MCF 10A (cell line): ENCODE data around the gene GIGYF1. TPM values are rescaled to one million over a fixed set of nuclear protein-coding genes. Genes with fewer than 3 reads are reported as not detected.

ENCODE experiments used
- Bru-seq: library from RNA; stranded (reverse); fragments of 400-500 nt; gene quantifications from one replicate; lab custom pipeline; 2021; lab: Mats Ljungman, UMichigan
- BruChase-seq, 2 experiments: library from RNA; stranded (reverse); fragments of 400-500 nt; gene quantifications; one replicate each; lab custom pipeline; 2021; lab: Mats Ljungman, UMichigan
- BruUV-seq: library from RNA; stranded (reverse); fragments of 400-500 nt; replicated peaks from 2 replicates; lab custom pipeline; 2021; lab: Mats Ljungman, UMichigan
- CTCF ChIA-PET: fragments of 300-600 bp; sonication (Branson Sonifier 250); formaldehyde crosslinking; extraction: SDS; loops from one replicate; lab custom pipeline; 2021; ENCODE audit warnings: antibody characterized with exemption, inconsistent platforms; lab: Yijun Ruan, JAX
- POLR2A ChIA-PET: fragments of 300-600, 350-650 bp; sonication (Branson Sonifier 250); formaldehyde crosslinking; extraction: SDS; loops from one replicate; lab custom pipeline; 2020; ENCODE audit warnings: antibody characterized with exemption, inconsistent platforms; lab: Yijun Ruan, JAX
- DNase-seq: peaks from one replicate; pipeline ENCODE4 v3.0.0-alpha.2; 2018; ENCODE audit not compliant: unreplicated experiment
- H3K27ac Mint-ChIP-seq: one replicate; pipeline ENCODE4 v1.8.0; 2022; ENCODE audit warnings: mild to moderate bottlenecking, low read depth, mixed read lengths; ENCODE audit not compliant: unreplicated experiment
- H3K27me3 Mint-ChIP-seq: one replicate; pipeline ENCODE4 v1.8.0; 2022; ENCODE audit warnings: mixed read lengths; ENCODE audit not compliant: insufficient read depth, unreplicated experiment
- H3K36me3 Mint-ChIP-seq: one replicate; pipeline ENCODE4 v1.8.0; 2022; ENCODE audit warnings: mild to moderate bottlenecking, moderate library complexity, mixed read lengths; ENCODE audit not compliant: insufficient read depth, unreplicated experiment
- H3K4me1 Mint-ChIP-seq: one replicate; pipeline ENCODE4 v1.8.0; 2022; ENCODE audit warnings: mixed read lengths; ENCODE audit not compliant: insufficient read depth, unreplicated experiment
- H3K4me3 Mint-ChIP-seq: one replicate; pipeline ENCODE4 v1.8.0; 2022; ENCODE audit warnings: mild to moderate bottlenecking, moderate library complexity, mixed read lengths; ENCODE audit not compliant: unreplicated experiment
- H3K9me3 Mint-ChIP-seq: one replicate; pipeline ENCODE4 v1.8.0; 2022; ENCODE audit warnings: mixed read lengths; ENCODE audit not compliant: unreplicated experiment
- CTCF ChIP-seq: fragments of 200-600 bp; IDR thresholded peaks from one replicate; pipeline ENCODE4 v1.8.0; 2022; ENCODE audit warnings: antibody characterized with exemption, mild to moderate bottlenecking; ENCODE audit not compliant: unreplicated experiment
- intact Hi-C: fragments of 100-400 bp; cut with micrococcal nuclease; formaldehyde crosslinking; loops from 2 replicates; pipeline ENCODE4 v1.14.1; 2022
- long read RNA-seq: library from polyadenylated mRNA; stranded (forward); transcript quantifications from one replicate; pipeline ENCODE4 v2.0.0, GENCODE V29; 2022
- total RNA-seq: library from RNA; stranded (reverse); gene quantifications from 2 replicates; pipeline ENCODE4 v1.2.3, GENCODE V29; 2022

Gene GIGYF1
- total RNA-seq (37.6 and 40.1 TPM in 2 replicates), Bru-seq, nascent RNA (percentile 68 among the genes with signal in this experiment), BruChase-seq, experiment 1, labeled RNA remaining after a 6-hour chase (percentile 84 among the genes with signal in this experiment), BruChase-seq, experiment 2, labeled RNA remaining after a 2-hour chase (percentile 85 among the genes with signal in this experiment)
- long read RNA-seq, partial matches to known transcripts, result 5 of 12 reads
- long read RNA-seq, other reads (novel, unspliced or antisense), result 7 of 12 reads

DNA sequence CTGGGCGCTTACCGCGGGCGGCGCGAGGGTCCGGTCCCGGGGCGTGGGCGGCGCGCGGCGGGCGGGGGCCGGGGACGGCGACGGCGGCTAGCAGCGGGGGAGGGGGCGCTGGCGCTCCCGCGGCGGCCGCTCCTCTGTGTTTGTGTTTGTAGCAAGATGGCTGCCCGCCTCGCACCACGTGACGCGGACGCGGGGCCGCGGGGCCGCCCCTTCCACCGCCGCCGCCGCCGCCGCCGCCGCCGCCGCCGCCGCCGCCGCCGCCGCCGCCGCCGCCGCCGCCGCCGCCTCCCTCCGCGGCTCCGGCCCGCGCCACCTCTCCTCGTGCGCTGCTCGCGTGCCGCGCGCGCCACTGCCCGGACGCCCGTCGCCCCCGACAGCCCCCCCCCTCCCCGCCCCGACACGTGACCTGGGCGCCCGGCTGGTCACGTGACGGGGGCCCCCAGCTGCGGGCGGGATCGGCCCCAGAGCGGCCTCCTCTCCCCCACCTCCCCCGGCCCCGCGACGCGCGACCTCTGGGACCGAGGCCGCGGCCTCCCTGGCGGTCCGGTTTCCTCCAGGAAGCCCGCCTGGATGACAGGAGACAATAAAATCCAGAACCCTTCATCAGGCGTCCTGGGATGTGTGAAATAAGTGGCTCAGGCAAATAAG, at the start of gene GIGYF1:
TSS of gene GIGYF1 (minus strand) at position 153 of the 648 bp plus-strand sequence. CDS start 6,012 bp downstream, outside the sequence.
- intact Hi-C loops, result loop anchor here (5.0 kb wide), 2 partner anchors 92 to 227 kb away; partner anchors contain the start of gene PCOLCE
- H3K4me3 Mint-ChIP-seq, result peak within 1 kb of the TSS; percentile 93
- CTCF ChIA-PET, result interaction anchor here (0.7 to 7.2 kb wide), 3 partner anchors 11 to 133 kb away, joined by 3 to 94 read pairs (median 3); partner anchors contain the start of genes EPHB4 and POP7
- H3K4me1 Mint-ChIP-seq, result peaks cover 19% of the 10 kb centered on the region
- POLR2A ChIA-PET, result interaction anchor here (0.5 to 7.6 kb wide), 7 partner anchors 12 to 727 kb away, joined by 3 to 57 read pairs (median 24); partner anchors contain the start of genes FBXO24, GNB2, LRCH4 and POP7
- peak; percentile 47 for DNase-seq
- H3K36me3 Mint-ChIP-seq, result peaks cover 15% of the 10 kb centered on the region
- BruUV-seq, result no TSS peak
- TF ChIP-seq CTCF, result no peak
- H3K9me3 Mint-ChIP-seq, result no peaks in the 10 kb centered on the region
- H3K27ac Mint-ChIP-seq, result peak within 1 kb of the TSS; percentile 92
- H3K27me3 Mint-ChIP-seq, result no peaks in the 10 kb centered on the region

GRCh38 chr7:100739934-100740333, 45.9 kb upstream of the GIGYF1 start:
- no TSS peak for BruUV-seq
- H3K27ac Mint-ChIP-seq, result no peak overlapping the region
- CTCF ChIA-PET, result interaction anchor here (0.6 kb wide), 1 partner anchor 642 kb away, joined by 3 read pairs; no protein-coding TSS in a partner anchor

DNA sequence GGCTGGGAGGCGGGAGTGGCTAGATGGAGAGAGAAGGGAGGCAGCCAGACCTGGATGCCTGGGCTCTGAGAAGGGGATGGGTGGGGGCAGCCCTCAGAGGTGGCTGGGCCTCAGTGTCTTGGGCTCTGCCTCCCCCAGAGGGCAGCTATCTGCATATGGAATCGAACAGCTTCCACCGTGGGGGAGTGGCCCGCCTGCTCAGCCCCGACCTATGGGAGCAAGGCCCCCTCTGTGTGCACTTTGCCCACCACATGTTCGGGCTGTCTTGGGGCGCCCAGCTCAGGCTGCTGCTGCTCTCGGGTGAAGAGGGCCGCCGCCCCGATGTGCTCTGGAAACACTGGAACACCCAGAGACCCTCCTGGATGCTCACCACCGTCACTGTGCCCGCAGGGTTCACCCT, 42.6 kb upstream of the GIGYF1 start:
- peaks cover 5% of the 10 kb centered on the region for H3K4me1 Mint-ChIP-seq
- POLR2A ChIA-PET, result no interaction called here
- no TSS peak for BruUV-seq
- CTCF ChIA-PET, result no interaction called here
- intact Hi-C loops, result no loop called here
- H3K9me3 Mint-ChIP-seq, result no peaks in the 10 kb centered on the region
- no peak overlapping the region for H3K4me3 Mint-ChIP-seq
- H3K36me3 Mint-ChIP-seq, result no peaks in the 10 kb centered on the region
- DNase-seq, result no peak
- no peak overlapping the region for H3K27ac Mint-ChIP-seq
- H3K27me3 Mint-ChIP-seq, result no peaks in the 10 kb centered on the region
- no peak for TF ChIP-seq CTCF

More at GRCh38 chr7:100739934-100740333, 45.9 kb upstream of the GIGYF1 start:
- Mint-ChIP-seq H3K4me3 (no peak overlapping the region), H3K9me3 (no peaks in the 10 kb centered on the region), H3K36me3 (no peaks in the 10 kb centered on the region), H3K4me1 (no peaks in the 10 kb centered on the region), H3K27me3 (no peaks in the 10 kb centered on the region)
- POLR2A ChIA-PET, result no interaction called here
- intact Hi-C loops, result no loop called here
- TF ChIP-seq CTCF, result no peak
- DNase-seq, result no peak

DNA sequence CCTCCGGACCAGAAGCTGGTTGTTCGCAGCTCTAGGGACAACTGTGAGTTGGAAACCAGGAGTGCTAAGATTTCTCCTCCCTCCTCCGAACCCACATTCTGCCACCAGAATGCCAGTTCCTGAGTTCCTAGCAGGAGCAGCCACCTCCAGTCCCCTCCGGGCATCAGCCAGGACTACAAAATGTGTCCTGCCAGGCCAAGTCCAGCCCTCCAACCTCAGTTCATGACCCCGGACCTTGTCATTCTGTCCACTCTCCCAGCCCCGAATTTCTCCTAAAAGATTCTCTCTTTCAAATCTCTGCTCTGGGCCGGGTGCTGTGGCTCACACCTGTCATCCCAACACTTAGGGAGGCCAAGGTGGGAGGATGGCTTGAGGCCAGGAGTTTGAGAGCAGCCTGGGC, 41.7 kb upstream of the GIGYF1 start:
- Mint-ChIP-seq H3K4me3 (no peak overlapping the region), H3K27ac (no peak overlapping the region), H3K36me3 (no peaks in the 10 kb centered on the region), H3K4me1 (peaks cover 5% of the 10 kb centered on the region), H3K9me3 (no peaks in the 10 kb centered on the region), H3K27me3 (no peaks in the 10 kb centered on the region)
- intact Hi-C loops, result no loop called here
- POLR2A ChIA-PET, result interaction anchor here (0.6 kb wide), 1 partner anchor 10 kb away, joined by 5 read pairs; no protein-coding TSS in a partner anchor
- CTCF ChIA-PET, result no interaction called here
- no peak for DNase-seq
- no peak for TF ChIP-seq CTCF
- BruUV-seq, result no TSS peak
